ENCODE data around the gene ZMPSTE24. TPM values are rescaled to one million over a fixed set of nuclear protein-coding genes. Genes with fewer than 3 reads are reported as not detected.

ZMPSTE24 gene
- total RNA-seq, 3 donors from 2014 or later (not counting 1 experiment from before 2014, with no cell fraction given) = 15.3 to 19.5 (median 19.3) TPM

DNA sequence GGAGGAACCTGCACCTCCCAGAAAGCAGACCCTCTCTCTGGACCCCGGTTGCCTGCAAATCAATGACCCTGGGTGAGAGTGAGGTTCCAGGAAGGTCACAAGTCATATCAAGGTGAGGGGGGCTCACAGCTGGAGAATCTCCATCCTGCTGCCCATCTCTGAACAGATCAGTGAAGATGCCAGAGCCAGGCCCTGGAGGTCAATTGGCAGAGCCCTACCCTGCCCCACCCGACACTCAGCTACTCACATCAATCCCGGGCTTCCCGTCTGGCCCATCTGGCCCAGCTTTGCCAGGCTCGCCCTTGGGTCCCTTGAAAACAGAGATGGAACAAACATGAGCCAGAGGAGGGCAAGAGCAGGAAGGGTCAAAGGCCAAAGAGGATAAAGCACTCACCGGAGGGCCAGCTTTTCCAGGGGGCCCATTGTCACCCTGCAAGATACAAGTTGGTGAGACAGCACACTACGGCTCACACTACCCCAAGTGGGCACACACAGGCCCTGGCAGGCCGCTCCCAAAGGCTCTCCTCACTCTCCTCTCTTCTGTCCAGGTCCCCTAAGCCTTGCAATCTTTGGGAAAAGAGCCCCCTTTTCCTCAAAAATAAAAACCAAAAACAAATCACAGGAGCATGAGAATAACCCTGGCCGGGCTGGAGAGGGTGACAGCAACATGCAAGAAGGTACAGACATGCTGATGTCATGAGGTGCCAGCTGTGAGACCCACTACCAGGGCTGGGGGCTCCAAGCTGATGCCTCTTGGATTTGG lies 56.1 kb downstream of the ZMPSTE24 start:
- Histone ChIP-seq H3K36me3 (ENCODE audit: control insufficient read depth, insufficient read depth, low read length) (no peaks in the 10 kb centered on the region), H3K9me3 (ENCODE audit: control insufficient read depth, insufficient read depth, low read length) (no peaks in the 10 kb centered on the region), H3K4me1 (ENCODE audit: control insufficient read depth, insufficient read depth, low read length) (peaks cover 51% of the 10 kb centered on the region), H3K4me3 (ENCODE audit: low read length) (no peak overlapping the region), H3K27me3 (ENCODE audit: control insufficient read depth, insufficient read depth, low read length) (peaks cover 18% of the 10 kb centered on the region), H3K27ac (ENCODE audit: low read length) (no peak overlapping the region)
- Mint-ChIP-seq H3K36me3 (no peaks in the 10 kb centered on the region), H3K27ac (peak overlapping the region in 1 of 2 donors; percentile 75), H3K9me3 (no peaks in the 10 kb centered on the region), H3K27me3 (ENCODE audit: low read depth in 2 of 2) (peaks cover 20% of the 10 kb centered on the region in 2 donors), H3K4me3 (peak overlapping the region; percentile 92), H3K4me1 (peaks cover 27 to 33% of the 10 kb centered on the region in 2 donors)
- WGBS (ENCODE audit: insufficient coverage) = 97% methylated on average over 9 of the region's 9 CpGs
- intact Hi-C loops (cut with micrococcal nuclease) = no loop called here
- ATAC-seq = no peak
- TF ChIP-seq, protein P1, sequence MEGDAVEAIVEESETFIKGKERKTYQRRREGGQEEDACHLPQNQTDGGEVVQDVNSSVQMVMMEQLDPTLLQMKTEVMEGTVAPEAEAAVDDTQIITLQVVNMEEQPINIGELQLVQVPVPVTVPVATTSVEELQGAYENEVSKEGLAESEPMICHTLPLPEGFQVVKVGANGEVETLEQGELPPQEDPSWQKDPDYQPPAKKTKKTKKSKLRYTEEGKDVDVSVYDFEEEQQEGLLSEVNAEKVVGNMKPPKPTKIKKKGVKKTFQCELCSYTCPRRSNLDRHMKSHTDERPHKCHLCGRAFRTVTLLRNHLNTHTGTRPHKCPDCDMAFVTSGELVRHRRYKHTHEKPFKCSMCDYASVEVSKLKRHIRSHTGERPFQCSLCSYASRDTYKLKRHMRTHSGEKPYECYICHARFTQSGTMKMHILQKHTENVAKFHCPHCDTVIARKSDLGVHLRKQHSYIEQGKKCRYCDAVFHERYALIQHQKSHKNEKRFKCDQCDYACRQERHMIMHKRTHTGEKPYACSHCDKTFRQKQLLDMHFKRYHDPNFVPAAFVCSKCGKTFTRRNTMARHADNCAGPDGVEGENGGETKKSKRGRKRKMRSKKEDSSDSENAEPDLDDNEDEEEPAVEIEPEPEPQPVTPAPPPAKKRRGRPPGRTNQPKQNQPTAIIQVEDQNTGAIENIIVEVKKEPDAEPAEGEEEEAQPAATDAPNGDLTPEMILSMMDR (IDR thresholded peaks at IDR 0.05) = no peak
- no peak for DNase-seq

DNA sequence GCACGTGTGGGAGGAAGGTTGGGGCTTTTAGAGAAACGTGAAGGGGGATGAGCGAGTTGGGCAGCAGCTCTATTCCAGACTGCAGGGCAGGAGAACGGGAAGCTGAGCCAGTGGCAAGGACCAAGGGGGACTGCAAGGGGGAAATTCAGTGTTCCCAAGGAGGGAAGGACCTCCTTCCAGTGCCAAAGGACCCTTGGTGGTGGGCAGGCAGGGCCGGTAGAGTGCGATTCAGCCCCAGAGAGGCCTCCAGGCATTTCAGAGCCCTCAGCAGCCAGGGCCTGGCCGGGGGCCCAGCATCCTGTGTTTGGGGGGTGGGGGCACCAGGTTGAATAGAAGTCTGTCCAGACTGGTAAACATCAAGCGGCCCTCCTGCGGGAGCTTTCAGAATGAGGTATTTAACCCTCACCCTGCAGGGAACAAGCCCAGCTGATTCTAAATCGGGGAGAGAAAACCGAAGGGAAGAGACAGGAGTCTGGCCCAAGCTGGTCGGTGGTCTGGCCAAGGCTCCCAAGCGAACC lies 56.7 kb downstream of the ZMPSTE24 start:
- no peaks in the 10 kb centered on the region for H3K36me3 ChIP-seq (ENCODE audit: control insufficient read depth, insufficient read depth, low read length)
- H3K36me3 Mint-ChIP-seq = no peaks in the 10 kb centered on the region
- H3K4me1 ChIP-seq (ENCODE audit: control insufficient read depth, insufficient read depth, low read length) = peaks cover 51% of the 10 kb centered on the region
- H3K27me3 ChIP-seq (ENCODE audit: control insufficient read depth, insufficient read depth, low read length) = peaks cover 18% of the 10 kb centered on the region
- WGBS (ENCODE audit: insufficient coverage) = 71% methylated on average over 13 of the region's 13 CpGs
- peak overlapping the region in 1 of 2 donors; percentile 75 for H3K27ac Mint-ChIP-seq
- H3K27ac ChIP-seq (ENCODE audit: low read length) = no peak overlapping the region
- peak overlapping the region; percentile 23 for H3K4me3 ChIP-seq (ENCODE audit: low read length)
- H3K9me3 ChIP-seq (ENCODE audit: control insufficient read depth, insufficient read depth, low read length) = no peaks in the 10 kb centered on the region
- ATAC-seq = no peak
- TF ChIP-seq, protein P1 (IDR thresholded peaks at IDR 0.05) = no peak
- peaks cover 27 to 33% of the 10 kb centered on the region in 2 donors for H3K4me1 Mint-ChIP-seq
- DNase-seq = no peak
- peak overlapping the region; percentile 92 for H3K4me3 Mint-ChIP-seq
- no peaks in the 10 kb centered on the region for H3K9me3 Mint-ChIP-seq
- intact Hi-C loops (cut with micrococcal nuclease) = loop anchor here (5.0 kb wide), 3 partner anchors 57 to 162 kb away; partner anchors contain the start of gene ZMPSTE24
- peaks cover 20% of the 10 kb centered on the region in 2 donors for H3K27me3 Mint-ChIP-seq (ENCODE audit: low read depth in 2 of 2)

DNA sequence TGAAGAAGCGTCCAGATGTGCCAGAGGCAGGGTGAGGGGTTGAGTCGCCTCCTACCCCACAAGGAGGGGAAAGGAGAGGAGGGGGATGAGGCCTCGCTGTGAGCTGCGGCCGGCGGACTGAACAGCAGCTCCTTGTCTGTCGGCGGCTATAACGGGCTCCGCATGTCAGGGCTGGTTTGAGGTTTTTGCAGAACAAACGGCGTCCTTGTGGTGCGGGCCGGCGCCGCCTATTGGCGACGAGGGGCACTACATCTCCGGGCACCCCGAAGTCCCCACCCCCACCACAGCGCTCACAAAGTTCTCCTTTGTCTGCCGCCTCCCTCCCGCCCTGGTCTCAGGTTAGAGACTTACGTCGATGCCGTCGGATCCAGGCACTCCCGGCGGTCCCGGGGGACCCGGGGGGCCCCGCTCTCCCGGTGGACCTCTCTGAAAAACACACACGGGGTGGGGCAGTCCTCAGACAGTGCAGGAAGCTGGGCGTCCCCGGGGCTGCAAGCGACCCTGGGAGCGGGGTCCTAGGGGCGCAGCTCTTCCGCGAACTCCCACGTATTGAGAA lies 57.3 kb downstream of the ZMPSTE24 start:
- 2% methylated on average over 42 of the region's 42 CpGs for WGBS (ENCODE audit: insufficient coverage)
- intact Hi-C loops (cut with micrococcal nuclease) = loop anchor here (5.0 kb wide), 3 partner anchors 58 to 163 kb away; partner anchors contain the start of gene ZMPSTE24
- Mint-ChIP-seq H3K4me1 (peaks cover 27 to 33% of the 10 kb centered on the region in 2 donors), H3K36me3 (no peaks in the 10 kb centered on the region), H3K27me3 (ENCODE audit: low read depth in 2 of 2) (peaks cover 20% of the 10 kb centered on the region in 2 donors), H3K27ac (peak overlapping the region in 1 of 2 donors; percentile 75), H3K9me3 (no peaks in the 10 kb centered on the region), H3K4me3 (peak overlapping the region; percentile 92)
- Histone ChIP-seq H3K27me3 (ENCODE audit: control insufficient read depth, insufficient read depth, low read length) (peaks cover 18% of the 10 kb centered on the region), H3K4me3 (ENCODE audit: low read length) (peak overlapping the region; percentile 46), H3K9me3 (ENCODE audit: control insufficient read depth, insufficient read depth, low read length) (no peaks in the 10 kb centered on the region), H3K36me3 (ENCODE audit: control insufficient read depth, insufficient read depth, low read length) (no peaks in the 10 kb centered on the region), H3K27ac (ENCODE audit: low read length) (no peak overlapping the region), H3K4me1 (ENCODE audit: control insufficient read depth, insufficient read depth, low read length) (peaks cover 51% of the 10 kb centered on the region)
- ATAC-seq (peak; percentile 83 to 93 (median 83)), DNase-seq (peak; percentile 80 to 93)
- TF ChIP-seq, protein P1 (IDR thresholded peaks at IDR 0.05) = peak; percentile 90
